ENCODE measurements around the gene PDE4A.
"Not testable (repeated sequence)": the region's sequence is repeated elsewhere in the genome, so short reads cannot be mapped to it uniquely, and the experiment has no call there.

The PDE4A gene

GRCh38 chr19:10422046-10422461, 1.7 kb downstream of the PDE4A start:
- in situ Hi-C loops (cut with MboI; ENCODE audit: low sequenced_read_pairs): no loop called here

GRCh38 chr19:10422846-10423245, 2.5 kb downstream of the PDE4A start:
- in situ Hi-C loops (cut with MboI; ENCODE audit: low sequenced_read_pairs): no loop called here

- in situ Hi-C loops (cut with MboI; ENCODE audit: low sequenced_read_pairs): no loop called here
Measured at GRCh38 chr19:10424011-10424637, 3.8 kb downstream of the PDE4A start.

GRCh38 chr19:10427169-10427568, 6.8 kb downstream of the PDE4A start:
- in situ Hi-C loops (cut with MboI; ENCODE audit: low sequenced_read_pairs): no loop called here

- in situ Hi-C loops (cut with MboI; ENCODE audit: low sequenced_read_pairs): no loop called here
Measured at GRCh38 chr19:10428996-10429381, 8.7 kb downstream of the PDE4A start.

- in situ Hi-C loops (cut with MboI; ENCODE audit: low sequenced_read_pairs): no loop called here
Measured at GRCh38 chr19:10430505-10431253, 10.3 kb downstream of the PDE4A start.

- in situ Hi-C loops (cut with MboI; ENCODE audit: low sequenced_read_pairs): no loop called here
Measured at GRCh38 chr19:10431254-10431942, 11.1 kb downstream of the PDE4A start.

- in situ Hi-C loops (cut with MboI; ENCODE audit: low sequenced_read_pairs): no loop called here
Measured at GRCh38 chr19:10431943-10432735, 11.8 kb downstream of the PDE4A start.

GRCh38 chr19:10432736-10433130, 12.4 kb downstream of the PDE4A start:
- in situ Hi-C loops (cut with MboI; ENCODE audit: low sequenced_read_pairs): no loop called here

- in situ Hi-C loops (cut with MboI; ENCODE audit: low sequenced_read_pairs): no loop called here
Measured at GRCh38 chr19:10433131-10433536, 12.8 kb downstream of the PDE4A start.

GRCh38 chr19:10439588-10439987, 19.2 kb downstream of the PDE4A start:
- in situ Hi-C loops (cut with MboI; ENCODE audit: low sequenced_read_pairs): no loop called here

- in situ Hi-C loops (cut with MboI; ENCODE audit: low sequenced_read_pairs): no loop called here
Measured at GRCh38 chr19:10442698-10443097, 22.4 kb downstream of the PDE4A start.

GRCh38 chr19:10449037-10449436, 28.7 kb downstream of the PDE4A start:
- in situ Hi-C loops (cut with MboI; ENCODE audit: low sequenced_read_pairs): no loop called here

GRCh38 chr19:10450191-10450852, 30.0 kb downstream of the PDE4A start:
- in situ Hi-C loops (cut with MboI; ENCODE audit: low sequenced_read_pairs): no loop called here

GRCh38 chr19:10450853-10451609, 30.7 kb downstream of the PDE4A start:
- in situ Hi-C loops (cut with MboI; ENCODE audit: low sequenced_read_pairs): no loop called here

- in situ Hi-C loops (cut with MboI; ENCODE audit: low sequenced_read_pairs): no loop called here
Measured at GRCh38 chr19:10452726-10453618, 32.6 kb downstream of the PDE4A start.

GRCh38 chr19:10453852-10454251, 33.5 kb downstream of the PDE4A start:
- in situ Hi-C loops (cut with MboI; ENCODE audit: low sequenced_read_pairs): no loop called here

- in situ Hi-C loops (cut with MboI; ENCODE audit: low sequenced_read_pairs): no loop called here
Measured at GRCh38 chr19:10454267-10454666, 33.9 kb downstream of the PDE4A start.

GRCh38 chr19:10458733-10459132, 38.4 kb downstream of the PDE4A start:
- in situ Hi-C loops (cut with MboI; ENCODE audit: low sequenced_read_pairs): not testable (repeated sequence)

Measured in HL-60/S4 (cell line).